WI38 (cell line): ENCODE data around the gene SLN.
A peak's percentile ranks its signal among the peaks of the same experiment; 100 is the strongest.

Experiments
- H3K4me3 ChIP-seq: 2 replicates; pipeline ENCODE4 v1.5.1; 2011; ENCODE audit warnings: low read depth, mild to moderate bottlenecking, control low read depth, low read length
- TF ChIP-seq, protein P1 (sequence below): IDR thresholded peaks from 2 replicates; pipeline ENCODE4 v1.5.1; 2012; ENCODE audit warnings: low read depth, mild to moderate bottlenecking, control low read depth, low read length

The SLN gene

DNA sequence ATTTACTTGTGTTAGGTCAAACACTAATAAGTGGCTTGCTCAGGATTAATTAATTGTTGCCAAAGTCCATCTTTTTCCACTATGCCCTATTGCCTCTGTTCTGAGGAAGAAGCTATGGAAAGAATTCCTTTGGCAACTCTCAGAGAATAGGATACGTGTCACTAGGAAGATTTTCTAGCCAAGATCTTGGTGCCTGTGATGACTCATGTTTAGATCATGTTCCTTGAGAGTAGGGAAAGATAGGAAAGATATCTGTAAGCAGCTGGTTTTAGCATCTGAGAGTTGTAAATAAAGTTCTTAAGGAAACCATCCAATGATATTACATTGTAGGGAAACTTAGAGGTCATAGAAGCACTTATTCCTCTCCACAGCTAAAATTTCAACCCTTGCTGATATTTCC is 15.7 kb downstream of the SLN start:
- no peak overlapping the region for H3K4me3 ChIP-seq
- TF ChIP-seq, protein P1, sequence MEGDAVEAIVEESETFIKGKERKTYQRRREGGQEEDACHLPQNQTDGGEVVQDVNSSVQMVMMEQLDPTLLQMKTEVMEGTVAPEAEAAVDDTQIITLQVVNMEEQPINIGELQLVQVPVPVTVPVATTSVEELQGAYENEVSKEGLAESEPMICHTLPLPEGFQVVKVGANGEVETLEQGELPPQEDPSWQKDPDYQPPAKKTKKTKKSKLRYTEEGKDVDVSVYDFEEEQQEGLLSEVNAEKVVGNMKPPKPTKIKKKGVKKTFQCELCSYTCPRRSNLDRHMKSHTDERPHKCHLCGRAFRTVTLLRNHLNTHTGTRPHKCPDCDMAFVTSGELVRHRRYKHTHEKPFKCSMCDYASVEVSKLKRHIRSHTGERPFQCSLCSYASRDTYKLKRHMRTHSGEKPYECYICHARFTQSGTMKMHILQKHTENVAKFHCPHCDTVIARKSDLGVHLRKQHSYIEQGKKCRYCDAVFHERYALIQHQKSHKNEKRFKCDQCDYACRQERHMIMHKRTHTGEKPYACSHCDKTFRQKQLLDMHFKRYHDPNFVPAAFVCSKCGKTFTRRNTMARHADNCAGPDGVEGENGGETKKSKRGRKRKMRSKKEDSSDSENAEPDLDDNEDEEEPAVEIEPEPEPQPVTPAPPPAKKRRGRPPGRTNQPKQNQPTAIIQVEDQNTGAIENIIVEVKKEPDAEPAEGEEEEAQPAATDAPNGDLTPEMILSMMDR, result no peak

GRCh38 chr11:107695446-107695845 is 16.4 kb downstream of the SLN start:
- no peak overlapping the region for H3K4me3 ChIP-seq
- TF ChIP-seq, protein P1, result no peak

- TF ChIP-seq, protein P1, result no peak
- H3K4me3 ChIP-seq, result no peak overlapping the region
Observed at GRCh38 chr11:107691000-107691750, 20.7 kb downstream of the SLN start.

- no peak overlapping the region for H3K4me3 ChIP-seq
Observed at GRCh38 chr11:107689317-107690202, 22.3 kb downstream of the SLN start.

DNA sequence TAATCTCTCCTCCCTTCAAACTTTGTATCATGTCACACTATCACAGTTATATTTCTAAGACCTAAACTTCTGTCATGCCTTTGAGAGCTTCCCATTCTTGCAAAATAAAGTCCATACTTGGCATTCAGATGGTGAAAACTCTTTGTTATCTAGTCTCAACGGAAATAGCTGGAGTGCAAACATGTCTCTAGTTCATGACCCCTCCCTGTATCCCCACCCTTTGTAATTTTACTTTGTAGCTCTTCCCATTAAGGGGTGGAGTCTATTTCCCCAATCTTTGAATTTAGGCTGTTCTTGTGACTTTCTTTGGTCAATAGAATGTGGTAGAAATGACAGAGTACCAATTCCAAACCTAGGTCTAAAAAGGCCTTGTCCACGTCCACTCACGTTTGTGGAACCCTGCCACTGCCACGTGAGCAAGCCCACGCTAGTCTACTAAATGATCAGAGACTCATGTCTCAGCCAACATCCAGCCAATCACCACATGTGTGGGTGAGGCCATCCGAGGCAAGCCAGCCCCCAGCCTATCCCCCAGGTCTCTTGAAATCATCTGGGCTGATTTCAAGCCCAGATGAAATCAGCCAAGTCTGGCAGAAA is 23.4 kb downstream of the SLN start:
- TF ChIP-seq, protein P1, result no peak

More at GRCh38 chr11:107689317-107690202, 22.3 kb downstream of the SLN start:
- TF ChIP-seq, protein P1, result peak; percentile 42; the same call in 1 of the 2 replicates

GRCh38 chr11:107683807-107684206 is 28.0 kb downstream of the SLN start:
- TF ChIP-seq, protein P1, result peak; percentile 26; the same call in 1 of the 2 replicates
- H3K4me3 ChIP-seq, result no peak overlapping the region

More for the DNA sequence above, 23.4 kb downstream of the SLN start:
- no peak overlapping the region for H3K4me3 ChIP-seq
